Measurements from ENCODE around the gene FAM24B.
"Not testable (repeated sequence)": the region's sequence is repeated elsewhere in the genome, so short reads cannot be mapped to it uniquely, and the experiment has no call there.

The FAM24B gene

DNA sequence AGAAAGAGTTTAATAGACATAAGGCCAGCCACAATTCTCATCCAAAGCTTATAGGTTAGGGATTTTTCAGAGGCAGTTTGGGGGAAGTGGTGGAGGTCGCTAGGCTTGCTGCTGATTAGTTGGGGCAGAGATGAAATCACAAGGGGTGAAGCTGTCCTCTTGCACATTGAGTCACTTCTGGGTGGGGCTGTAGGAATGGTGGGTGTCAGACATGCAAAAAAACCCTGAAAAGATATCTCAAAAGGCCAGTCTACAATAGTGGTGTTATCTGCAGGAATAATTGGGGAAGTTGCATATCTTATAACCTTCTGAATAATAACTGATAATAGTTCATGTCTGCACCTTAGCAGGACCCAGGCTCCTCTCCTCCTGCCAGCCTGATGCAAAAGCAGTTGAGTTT, 2.1 kb downstream of the FAM24B start:
- Histone ChIP-seq H3K9me3 (ENCODE audit: insufficient read depth, low read length) (no peaks in the 10 kb centered on the region), H3K79me2 (ENCODE audit: low read length) (peaks cover 73% of the 10 kb centered on the region), H3K4me1 (ENCODE audit: low read length) (peaks cover 11% of the 10 kb centered on the region), H2AFZ (ENCODE audit: low read depth, low read length) (no peak overlapping the region), H3K36me3 (replicated peaks; ENCODE audit: low read depth, low read length) (peaks cover 36% of the 10 kb centered on the region), H3K27ac (ENCODE audit: low read length) (no peak overlapping the region), H3K9ac (ENCODE audit: low read length) (no peak overlapping the region), H3K27me3 (ENCODE audit: low read depth, low read length) (no peaks in the 10 kb centered on the region), H3K4me2 (ENCODE audit: low read length) (no peak overlapping the region), H4K20me1 (ENCODE audit: insufficient read depth, low read length) (peaks cover 10% of the 10 kb centered on the region), H3K4me3 (ENCODE audit: low read length) (no peak overlapping the region)
- TF ChIP-seq EZH2phosphoT487 (IDR thresholded peaks at IDR 0.05; ENCODE audit: low read depth) (no peak), CTCF (IDR thresholded peaks at IDR 0.05; ENCODE audit: low read depth, low read length) (no peak)

DNA sequence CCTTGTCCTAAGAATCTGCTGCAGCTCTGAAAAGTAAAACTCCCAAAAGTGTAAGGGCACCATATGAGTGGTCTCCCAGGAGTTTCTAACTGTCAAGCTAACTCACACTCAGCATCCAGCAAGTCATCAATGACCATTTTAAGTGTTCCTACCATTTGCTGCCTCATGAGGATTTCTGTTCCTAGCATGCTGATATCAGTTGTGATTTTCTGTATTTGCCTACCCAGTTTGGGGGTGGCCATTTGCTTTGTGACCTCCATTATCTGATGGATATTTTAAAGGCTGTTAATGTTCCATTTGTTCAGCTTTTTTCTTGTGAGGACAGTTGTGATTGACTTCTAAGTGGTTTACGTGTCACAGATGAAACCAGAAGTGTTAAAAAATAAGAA, 2.9 kb downstream of the FAM24B start:
- Histone ChIP-seq H3K27me3 (ENCODE audit: low read depth, low read length) (no peaks in the 10 kb centered on the region), H3K4me2 (ENCODE audit: low read length) (no peak overlapping the region)

GRCh38 chr10:122875843-122876466, 3.4 kb downstream of the FAM24B start:
- H3K4me2 ChIP-seq (ENCODE audit: low read length) = no peak overlapping the region
- H3K9ac ChIP-seq (ENCODE audit: low read length) = no peak overlapping the region
- no peak overlapping the region for H3K27ac ChIP-seq (ENCODE audit: low read length)
- no peaks in the 10 kb centered on the region for H3K9me3 ChIP-seq (ENCODE audit: insufficient read depth, low read length)
- peaks cover 10% of the 10 kb centered on the region for H4K20me1 ChIP-seq (ENCODE audit: insufficient read depth, low read length)
- no peak overlapping the region for H3K4me3 ChIP-seq (ENCODE audit: low read length)
- H3K79me2 ChIP-seq (ENCODE audit: low read length) = peaks cover 73% of the 10 kb centered on the region
- peaks cover 36% of the 10 kb centered on the region for H3K36me3 ChIP-seq (replicated peaks; ENCODE audit: low read depth, low read length)
- no peak for TF ChIP-seq CTCF (IDR thresholded peaks at IDR 0.05; ENCODE audit: low read depth, low read length)
- TF ChIP-seq EZH2phosphoT487 (IDR thresholded peaks at IDR 0.05; ENCODE audit: low read depth) = no peak
- H2AFZ ChIP-seq (ENCODE audit: low read depth, low read length) = no peak overlapping the region
- peaks cover 11% of the 10 kb centered on the region for H3K4me1 ChIP-seq (ENCODE audit: low read length)
- no peaks in the 10 kb centered on the region for H3K27me3 ChIP-seq (ENCODE audit: low read depth, low read length)

More for the DNA sequence above, 2.9 kb downstream of the FAM24B start:
- peaks cover 73% of the 10 kb centered on the region for H3K79me2 ChIP-seq (ENCODE audit: low read length)
- H3K4me3 ChIP-seq (ENCODE audit: low read length) = no peak overlapping the region
- no peak overlapping the region for H2AFZ ChIP-seq (ENCODE audit: low read depth, low read length)
- H3K9me3 ChIP-seq (ENCODE audit: insufficient read depth, low read length) = no peaks in the 10 kb centered on the region
- peaks cover 36% of the 10 kb centered on the region for H3K36me3 ChIP-seq (replicated peaks; ENCODE audit: low read depth, low read length)
- peaks cover 11% of the 10 kb centered on the region for H3K4me1 ChIP-seq (ENCODE audit: low read length)
- H4K20me1 ChIP-seq (ENCODE audit: insufficient read depth, low read length) = peaks cover 10% of the 10 kb centered on the region
- no peak overlapping the region for H3K9ac ChIP-seq (ENCODE audit: low read length)
- no peak overlapping the region for H3K27ac ChIP-seq (ENCODE audit: low read length)
- TF ChIP-seq CTCF (IDR thresholded peaks at IDR 0.05; ENCODE audit: low read depth, low read length) = no peak
- no peak for TF ChIP-seq EZH2phosphoT487 (IDR thresholded peaks at IDR 0.05; ENCODE audit: low read depth)

DNA sequence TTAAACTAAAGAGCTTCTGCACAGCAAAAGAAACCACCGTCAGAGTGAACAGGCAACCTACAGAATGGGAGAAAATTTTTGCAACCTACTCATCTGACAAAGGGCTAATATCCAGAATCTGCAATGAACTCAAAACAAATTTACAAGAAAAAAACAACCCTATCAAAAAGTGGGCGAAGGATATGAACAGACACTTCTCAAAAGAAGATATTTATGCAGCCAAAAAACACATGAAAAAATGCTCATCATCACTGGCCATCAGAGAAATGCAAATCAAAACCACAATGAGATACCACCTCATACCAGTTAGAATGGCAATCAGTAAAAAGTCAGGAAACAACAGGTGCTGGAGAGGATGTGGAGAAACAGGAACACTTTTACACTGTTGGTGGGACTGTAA, 7.4 kb downstream of the FAM24B start:
- not testable (repeated sequence) for H3K4me2 ChIP-seq (ENCODE audit: low read length); H3K4me1 ChIP-seq (ENCODE audit: low read length); H3K9ac ChIP-seq (ENCODE audit: low read length); H3K27me3 ChIP-seq (ENCODE audit: low read depth, low read length); H2AFZ ChIP-seq (ENCODE audit: low read depth, low read length); H3K4me3 ChIP-seq (ENCODE audit: low read length); H3K27ac ChIP-seq (ENCODE audit: low read length); H4K20me1 ChIP-seq (ENCODE audit: insufficient read depth, low read length); H3K9me3 ChIP-seq (ENCODE audit: insufficient read depth, low read length)
- H3K36me3 ChIP-seq (replicated peaks; ENCODE audit: low read depth, low read length) = peaks cover 25% of the 10 kb centered on the region
- H3K79me2 ChIP-seq (ENCODE audit: low read length) = peaks cover 48% of the 10 kb centered on the region

- Histone ChIP-seq H4K20me1 (ENCODE audit: insufficient read depth, low read length) (peaks cover 26% of the 10 kb centered on the region), H3K79me2 (ENCODE audit: low read length) (peaks cover 48% of the 10 kb centered on the region)
- not testable (repeated sequence) for H2AFZ ChIP-seq (ENCODE audit: low read depth, low read length); H3K27me3 ChIP-seq (ENCODE audit: low read depth, low read length); H3K9me3 ChIP-seq (ENCODE audit: insufficient read depth, low read length); H3K4me1 ChIP-seq (ENCODE audit: low read length); H3K4me2 ChIP-seq (ENCODE audit: low read length); H3K4me3 ChIP-seq (ENCODE audit: low read length); H3K9ac ChIP-seq (ENCODE audit: low read length); H3K36me3 ChIP-seq (replicated peaks; ENCODE audit: low read depth, low read length); H3K27ac ChIP-seq (ENCODE audit: low read length)
Observed at GRCh38 chr10:122868768-122869167, 10.6 kb downstream of the FAM24B start.

- not testable (repeated sequence) for H3K4me1 ChIP-seq (ENCODE audit: low read length); H3K9me3 ChIP-seq (ENCODE audit: insufficient read depth, low read length); H3K27me3 ChIP-seq (ENCODE audit: low read depth, low read length); H3K27ac ChIP-seq (ENCODE audit: low read length); H3K36me3 ChIP-seq (replicated peaks; ENCODE audit: low read depth, low read length); H3K9ac ChIP-seq (ENCODE audit: low read length); H2AFZ ChIP-seq (ENCODE audit: low read depth, low read length); H3K4me2 ChIP-seq (ENCODE audit: low read length); H3K4me3 ChIP-seq (ENCODE audit: low read length)
- H4K20me1 ChIP-seq (ENCODE audit: insufficient read depth, low read length) = peaks cover 34% of the 10 kb centered on the region
- peaks cover 56% of the 10 kb centered on the region for H3K79me2 ChIP-seq (ENCODE audit: low read length)
Observed at GRCh38 chr10:122866757-122867482, 12.5 kb downstream of the FAM24B start.
